Kidney glomerular epithelial cell (primary cell): Measurements from ENCODE around the gene BAMBI.

Experiments
- DNase-seq: peaks from one replicate; lab custom pipeline; 2025; lab: John Stamatoyannopoulos, UW

Gene BAMBI

DNA sequence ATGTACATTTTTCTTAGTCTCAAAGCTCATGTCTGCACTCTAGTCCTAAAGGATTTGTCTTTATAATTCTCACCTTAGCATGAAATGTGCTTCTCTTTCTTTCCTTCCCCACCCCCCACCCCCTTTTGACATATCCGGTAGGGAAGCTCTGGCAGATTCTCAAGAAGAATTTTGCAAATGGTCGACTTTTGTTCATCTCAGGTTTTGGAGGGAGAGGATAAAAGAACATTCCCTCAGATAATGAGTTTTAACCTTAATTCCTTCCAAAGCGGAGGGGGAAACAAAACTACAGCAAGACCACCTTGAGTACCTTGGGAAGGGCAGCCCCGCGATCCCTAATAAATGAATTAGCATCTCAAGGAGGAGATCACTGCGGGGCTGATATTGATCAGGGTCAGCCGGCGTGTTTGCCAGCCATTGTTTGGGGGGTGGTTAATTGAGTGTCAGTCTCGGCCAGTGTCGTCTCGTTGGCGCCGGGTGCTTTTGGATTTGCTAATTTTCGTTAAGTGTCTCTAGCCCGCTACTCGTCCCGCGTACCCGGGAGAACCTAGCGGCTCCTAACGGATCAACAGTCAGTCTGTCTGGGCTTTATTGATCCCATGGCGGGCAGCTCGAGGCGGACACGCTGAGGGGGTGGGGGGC, 874 bp upstream of the BAMBI start:
- no peak for DNase-seq

DNA sequence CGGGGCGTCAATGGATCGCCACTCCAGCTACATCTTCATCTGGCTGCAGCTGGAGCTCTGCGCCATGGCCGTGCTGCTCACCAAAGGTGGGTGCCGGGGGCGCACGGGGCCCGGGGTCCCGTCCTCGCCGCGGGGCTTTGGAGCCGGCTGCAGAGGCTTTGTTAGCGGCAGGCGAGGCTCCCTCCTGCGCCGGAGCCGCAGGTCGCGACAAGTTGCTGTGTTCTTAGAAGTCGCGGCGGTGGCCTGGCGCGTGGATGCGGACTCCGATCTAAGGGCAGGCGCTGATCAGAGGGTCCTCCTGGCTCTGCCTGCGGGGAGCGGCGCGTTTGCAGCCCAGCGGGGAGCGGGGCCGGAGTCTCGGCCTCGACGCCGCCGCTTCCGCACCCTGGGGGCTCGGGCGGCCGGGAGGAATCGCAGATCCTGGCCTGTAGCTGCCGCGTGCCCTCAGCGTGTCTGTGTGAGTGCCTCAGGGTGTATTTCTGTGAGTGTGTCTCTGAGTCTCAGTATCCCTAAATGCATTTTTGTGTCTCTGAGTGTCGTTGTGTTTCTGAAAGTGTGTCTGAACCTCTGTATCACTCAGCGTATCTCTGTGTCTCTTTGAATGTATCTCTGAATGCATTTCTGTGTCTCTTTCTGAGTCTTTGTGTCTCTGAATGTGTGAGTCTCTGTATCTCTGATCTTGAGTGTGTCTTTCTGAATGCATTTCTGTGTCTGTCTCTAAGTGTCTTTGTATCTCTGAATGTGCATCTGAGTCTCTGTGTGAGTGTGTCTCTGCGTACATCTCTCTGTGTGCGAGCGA, 766 bp downstream of the BAMBI start:
- DNase-seq: peak; percentile 31

DNA sequence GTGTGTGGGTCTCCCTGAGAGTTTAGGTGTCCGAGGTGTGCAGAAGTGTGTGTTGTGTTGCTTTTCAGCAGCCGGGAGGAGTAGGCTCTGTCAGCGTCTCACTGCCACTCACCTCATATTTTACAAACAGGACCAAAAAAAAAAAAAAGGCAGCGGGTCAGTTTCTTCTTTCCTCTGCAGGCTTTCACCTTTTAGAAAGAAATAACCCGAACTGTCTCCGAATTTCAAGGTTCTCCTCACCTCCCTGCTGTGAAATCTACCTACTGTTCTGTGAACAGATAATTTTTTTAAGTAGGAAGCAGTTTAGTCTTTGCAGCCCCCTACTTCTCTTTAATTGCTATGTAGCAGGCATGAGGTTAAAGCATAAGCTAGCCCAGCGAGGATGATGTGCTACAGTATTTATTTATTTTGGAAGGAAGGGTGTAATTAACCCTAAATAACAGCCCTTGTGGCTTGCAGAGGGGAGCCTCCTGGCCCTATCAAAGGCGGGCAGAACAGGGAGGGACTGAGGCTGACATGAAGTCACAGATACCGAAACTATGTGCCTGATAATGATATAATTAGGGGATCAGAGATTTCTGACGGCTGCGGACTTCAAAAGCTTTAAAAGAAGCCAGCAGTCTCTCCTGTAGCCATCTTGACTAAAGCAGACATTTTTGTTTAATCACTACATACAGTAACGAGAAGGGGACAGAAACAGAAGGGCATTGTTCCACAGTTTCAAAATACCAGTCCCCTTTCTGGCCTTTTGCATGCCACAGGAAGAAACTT, 1.6 kb downstream of the BAMBI start:
- DNase-seq: peak; percentile 31

DNA sequence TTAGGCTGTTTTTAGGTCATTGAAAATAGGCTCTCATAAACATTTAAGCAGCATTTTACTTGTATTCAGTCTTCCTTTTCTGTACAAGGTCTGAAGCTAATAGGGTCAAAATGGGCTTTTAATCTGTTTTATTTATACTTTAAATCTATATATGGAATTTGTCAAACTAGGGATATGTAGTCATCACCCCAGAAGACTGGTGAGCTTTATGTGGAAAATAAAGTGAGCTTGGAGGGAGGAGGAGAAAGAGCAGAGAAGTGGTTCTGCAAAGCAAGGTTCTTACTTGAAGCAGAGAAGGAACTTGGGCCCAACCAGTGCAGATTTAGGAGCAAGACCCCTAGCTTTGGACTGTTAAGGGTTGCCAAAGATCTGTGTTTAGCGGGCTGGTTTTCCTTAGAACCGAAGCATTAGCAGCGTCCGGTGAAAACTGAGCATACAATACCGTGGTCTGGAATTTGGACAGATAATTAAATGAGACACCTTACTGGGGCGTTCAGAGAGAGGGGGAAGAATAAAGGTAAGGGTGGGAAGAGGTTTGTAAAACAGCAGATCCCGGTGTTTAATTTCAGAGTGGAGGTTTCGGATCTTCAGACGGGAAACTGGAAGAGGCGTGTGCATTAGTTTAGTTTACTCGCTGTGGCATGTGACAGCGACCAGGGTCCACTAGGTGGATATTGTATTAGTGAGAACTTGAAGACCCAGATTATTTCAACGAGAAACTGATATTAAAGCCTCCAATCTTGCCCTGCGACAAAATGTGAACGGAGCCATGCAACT, 2.4 kb downstream of the BAMBI start:
- DNase-seq: peak; percentile 26

DNA sequence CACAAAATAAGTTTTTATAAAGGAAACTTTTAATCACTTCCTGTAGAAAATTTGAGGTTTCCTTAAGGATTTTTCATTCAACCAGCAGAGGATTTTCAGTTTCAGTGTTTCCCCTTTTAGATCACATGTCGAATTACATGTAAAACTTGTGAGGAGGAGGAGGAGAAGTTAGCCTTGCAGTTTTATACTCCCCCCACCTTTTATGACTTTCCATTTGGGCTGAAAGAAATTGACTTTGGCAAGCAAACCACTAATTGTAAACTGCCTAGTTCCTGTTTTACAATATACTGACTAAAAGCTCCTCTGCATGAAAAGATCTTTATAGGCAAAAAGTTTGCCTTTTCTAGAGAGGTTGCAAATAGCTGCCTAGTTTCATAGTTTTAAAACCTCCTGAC, 3.0 kb downstream of the BAMBI start:
- no peak for DNase-seq

DNA sequence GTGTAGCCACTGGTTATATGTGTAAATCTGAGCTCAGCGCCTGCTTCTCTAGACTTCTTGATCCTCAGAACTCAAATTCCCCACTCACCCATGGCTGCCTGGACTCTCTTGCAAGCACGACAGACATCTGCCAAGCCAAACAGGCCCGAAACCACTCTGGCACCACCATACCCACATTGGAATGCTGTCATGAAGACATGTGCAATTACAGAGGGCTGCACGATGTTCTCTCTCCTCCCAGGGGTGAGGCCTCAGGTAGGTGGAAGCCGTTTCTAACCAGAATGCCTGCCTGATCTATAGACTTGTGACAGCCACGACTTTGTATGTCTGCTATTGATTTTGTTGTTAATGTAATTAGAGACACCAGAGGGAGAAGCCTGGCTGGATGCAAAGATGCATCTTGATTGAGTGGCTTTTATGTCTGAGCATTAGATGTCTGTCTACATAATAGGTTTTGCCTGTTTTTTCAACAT, 4.0 kb downstream of the BAMBI start:
- DNase-seq: peak; percentile 42

DNA sequence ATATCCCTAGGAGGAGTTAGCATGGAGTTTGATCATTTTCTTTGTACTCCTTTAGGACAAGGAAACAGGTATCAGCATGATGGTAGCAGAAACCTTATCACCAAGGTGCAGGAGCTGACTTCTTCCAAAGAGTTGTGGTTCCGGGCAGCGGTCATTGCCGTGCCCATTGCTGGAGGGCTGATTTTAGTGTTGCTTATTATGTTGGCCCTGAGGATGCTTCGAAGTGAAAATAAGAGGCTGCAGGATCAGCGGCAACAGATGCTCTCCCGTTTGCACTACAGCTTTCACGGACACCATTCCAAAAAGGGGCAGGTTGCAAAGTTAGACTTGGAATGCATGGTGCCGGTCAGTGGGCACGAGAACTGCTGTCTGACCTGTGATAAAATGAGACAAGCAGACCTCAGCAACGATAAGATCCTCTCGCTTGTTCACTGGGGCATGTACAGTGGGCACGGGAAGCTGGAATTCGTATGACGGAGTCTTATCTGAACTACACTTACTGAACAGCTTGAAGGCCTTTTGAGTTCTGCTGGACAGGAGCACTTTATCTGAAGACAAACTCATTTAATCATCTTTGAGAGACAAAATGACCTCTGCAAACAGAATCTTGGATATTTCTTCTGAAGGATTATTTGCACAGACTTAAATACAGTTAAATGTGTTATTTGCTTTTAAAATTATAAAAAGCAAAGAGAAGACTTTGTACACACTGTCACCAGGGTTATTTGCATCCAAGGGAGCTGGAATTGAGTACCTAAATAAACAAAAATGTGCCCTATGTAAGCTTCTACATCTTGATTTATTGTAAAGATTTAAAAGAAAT, 4.8 kb downstream of the BAMBI start:
- peak; percentile 35 for DNase-seq

DNA sequence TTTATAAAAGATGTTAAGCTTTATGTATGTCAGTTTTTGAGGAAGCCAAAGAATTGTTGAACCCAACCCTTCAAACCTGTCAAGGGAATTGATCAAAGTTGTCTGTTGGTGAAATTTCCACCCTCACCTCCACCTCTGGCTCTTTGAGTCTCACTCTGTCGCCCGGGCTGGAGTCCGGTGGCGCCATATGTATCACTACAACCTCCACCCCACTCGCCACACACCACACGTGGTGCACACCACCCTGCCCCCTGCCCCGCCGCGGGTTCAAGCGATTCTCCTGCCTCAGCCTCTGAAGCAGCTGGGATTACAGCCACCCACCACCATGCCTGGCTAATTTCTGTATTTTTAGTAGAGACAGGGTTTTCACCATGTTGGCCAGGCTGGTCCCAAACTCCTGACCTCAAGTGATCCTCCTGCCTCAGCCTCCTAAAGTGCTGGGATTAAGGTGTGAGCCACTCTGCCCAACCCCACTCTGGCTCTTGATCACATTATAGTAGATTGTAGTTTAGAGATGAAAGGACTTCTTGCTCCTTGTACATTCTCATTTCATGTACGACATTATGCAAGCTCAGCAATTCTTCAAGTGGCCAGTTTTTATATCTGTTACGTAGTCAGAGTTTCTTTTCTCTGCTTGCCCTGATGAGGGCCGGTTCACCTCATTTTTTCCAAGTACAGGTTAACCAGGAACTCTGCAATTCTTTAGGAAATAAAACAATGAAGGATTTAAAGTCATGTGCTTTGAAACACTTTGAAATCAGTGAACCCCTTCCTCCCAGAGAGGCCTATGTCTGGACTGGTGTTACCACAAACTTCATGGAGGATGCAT, 7.0 kb downstream of the BAMBI start:
- no peak for DNase-seq

DNA sequence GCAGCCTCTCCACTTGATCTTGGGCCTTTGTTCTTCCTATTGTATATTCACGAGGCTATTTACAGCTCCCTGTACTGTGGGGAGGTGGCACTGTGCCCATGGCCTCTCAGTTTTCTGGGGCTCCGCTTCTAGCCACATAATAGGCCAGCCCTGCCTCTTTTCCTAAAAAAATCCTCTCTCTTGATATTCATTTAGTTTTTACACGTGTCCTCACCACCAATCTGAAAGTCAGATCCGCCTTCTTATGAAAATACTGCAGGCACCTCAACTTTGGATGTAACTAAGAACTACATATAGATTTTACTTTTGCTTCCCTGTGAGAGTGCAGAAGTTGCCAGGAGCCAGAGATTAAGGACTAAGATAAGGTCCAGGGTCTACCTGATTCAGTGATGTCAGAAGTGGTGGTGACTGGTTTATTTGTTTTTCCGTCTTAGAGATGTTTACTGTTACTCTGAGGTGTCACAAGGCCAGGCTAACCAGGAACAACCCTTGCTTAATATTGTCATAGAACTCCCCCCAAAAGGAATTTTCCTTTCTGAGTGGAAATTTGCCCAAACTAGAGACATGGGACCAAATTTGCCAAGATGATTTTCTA, 7.8 kb downstream of the BAMBI start:
- no peak for DNase-seq

DNA sequence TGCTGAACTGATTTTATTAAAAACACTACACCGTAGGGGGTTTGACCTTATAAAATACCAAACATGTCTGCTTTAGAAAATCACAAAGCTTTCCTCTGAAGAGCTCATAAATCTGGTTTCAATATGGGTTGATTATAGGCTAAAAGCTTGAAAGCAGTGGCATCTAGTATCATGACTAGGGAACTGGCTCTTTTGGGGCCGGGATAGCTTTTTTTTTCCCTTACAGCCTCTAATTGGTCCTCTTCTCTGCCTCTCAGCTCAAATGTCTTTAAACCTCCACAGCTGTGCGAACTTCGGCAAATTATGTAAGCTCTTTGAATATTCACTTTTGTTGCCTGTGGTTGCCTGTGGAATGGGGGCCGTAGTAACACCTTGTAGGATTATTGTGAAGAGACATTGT, 8.4 kb downstream of the BAMBI start:
- DNase-seq: no peak

DNA sequence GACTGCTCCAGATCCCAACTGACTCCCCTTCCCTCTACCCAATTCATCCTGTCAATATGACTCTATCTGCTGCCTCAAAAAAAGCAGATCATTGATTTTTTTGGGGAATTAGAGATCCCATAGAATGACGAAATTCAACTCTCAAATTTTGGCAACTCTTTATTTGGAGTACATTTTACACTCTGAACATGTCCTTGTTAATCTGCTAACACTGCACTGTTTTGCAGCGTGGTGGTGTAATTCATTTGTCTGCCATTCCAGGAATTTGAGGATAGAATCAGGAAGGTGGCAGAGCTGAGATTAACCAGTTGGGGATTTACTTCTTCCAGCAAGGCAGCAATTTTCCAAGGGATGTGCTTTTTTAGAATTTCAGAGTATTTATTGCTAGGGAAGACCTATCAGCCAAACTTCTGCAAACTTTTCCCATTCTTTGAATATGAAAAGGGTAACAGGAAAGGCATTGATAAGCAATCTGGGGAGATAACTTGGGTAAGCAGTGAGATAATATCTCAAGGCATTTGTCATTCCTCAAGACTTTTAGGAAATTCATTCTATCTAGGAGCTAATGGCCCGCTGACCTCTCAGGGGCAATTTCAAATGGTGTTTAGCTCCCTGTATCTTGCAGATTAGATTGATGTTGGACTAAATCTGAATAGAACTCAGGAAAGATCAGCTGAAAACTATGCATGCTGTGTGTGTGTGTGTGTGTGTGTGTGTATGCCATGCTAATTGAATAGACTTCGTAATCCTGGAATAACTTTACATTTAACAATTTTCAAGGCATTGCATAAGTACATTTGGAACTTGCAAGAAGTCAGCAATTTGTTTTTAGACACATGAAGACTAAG, 9.7 kb downstream of the BAMBI start:
- no peak for DNase-seq

DNA sequence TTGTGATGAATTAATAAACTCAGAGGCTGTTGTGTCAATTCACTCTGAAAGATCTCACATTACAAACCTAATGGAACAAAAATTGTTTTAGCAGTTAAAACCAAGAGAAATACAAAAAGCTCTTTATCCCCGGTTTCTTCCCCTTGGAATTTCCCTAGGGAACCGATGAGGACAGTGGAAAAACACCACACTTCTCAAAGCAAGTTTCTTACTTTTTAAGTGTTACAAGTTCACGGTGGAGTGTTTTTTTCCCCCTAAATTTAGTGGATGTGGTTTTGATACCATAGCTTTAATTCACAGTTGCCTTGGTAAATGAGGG, 10.3 kb downstream of the BAMBI start:
- no peak for DNase-seq

DNA sequence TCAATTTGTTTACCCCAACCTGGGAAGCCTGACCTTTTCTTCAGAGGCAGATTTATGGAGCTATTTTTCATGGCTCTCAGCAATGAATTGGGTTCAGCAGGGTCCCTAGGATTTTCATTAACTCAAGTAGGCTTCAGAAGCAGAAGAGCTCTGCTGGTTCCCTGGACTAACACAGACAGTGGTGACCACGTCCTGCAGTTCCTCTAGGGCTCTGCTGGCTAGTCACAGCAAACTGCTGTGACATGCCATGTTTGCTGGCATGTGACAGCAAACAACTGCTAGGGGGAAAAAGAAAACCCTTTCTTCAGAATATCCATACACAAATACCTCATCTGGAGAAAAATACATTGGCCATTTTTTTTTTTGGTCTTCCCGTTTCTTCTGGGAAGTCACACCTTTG, 13.2 kb downstream of the BAMBI start:
- no peak for DNase-seq

DNA sequence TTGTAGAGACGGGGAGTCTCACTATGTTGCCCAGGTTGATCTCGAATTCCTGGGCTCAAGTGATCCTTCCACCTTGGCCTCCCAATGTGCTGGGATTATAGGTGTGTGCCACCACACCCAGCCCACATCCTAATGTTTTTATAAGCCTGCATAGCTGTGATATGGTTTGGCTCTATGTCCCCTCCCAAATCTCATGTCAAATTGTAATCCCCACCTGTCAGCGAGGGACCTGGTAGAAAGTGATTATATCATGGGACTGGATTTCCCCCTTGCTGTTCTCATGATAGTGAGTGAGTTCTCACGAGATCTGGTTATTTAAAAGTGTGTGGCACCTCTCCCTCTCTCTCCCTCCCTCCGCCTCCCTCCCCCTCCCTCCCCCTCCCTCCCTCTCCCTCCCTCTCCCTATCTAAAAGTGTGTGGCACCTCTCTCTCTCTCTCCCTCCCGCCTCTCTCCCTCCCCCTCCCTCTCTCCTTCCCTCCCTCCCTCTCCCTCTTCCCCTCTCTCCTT, 13.9 kb downstream of the BAMBI start:
- no peak for DNase-seq

DNA sequence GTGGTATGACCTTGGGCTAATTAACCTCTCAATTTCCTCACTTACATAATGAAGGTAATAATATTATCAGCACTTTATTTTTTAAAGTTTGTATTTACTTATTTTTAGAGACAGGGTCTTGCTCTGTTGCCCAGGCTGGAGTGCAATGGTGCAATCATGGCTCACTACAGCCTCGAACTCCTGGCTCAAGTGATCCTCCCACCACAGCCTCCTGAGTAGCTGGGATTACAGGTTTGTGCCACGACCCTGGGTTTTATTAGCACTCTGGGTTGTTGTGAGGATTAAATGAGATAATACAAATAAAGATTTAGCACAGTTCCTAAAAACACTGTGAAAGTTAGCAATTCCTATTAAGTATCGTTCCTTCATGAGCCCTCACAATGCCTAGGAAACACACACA, 14.7 kb downstream of the BAMBI start:
- no peak for DNase-seq

DNA sequence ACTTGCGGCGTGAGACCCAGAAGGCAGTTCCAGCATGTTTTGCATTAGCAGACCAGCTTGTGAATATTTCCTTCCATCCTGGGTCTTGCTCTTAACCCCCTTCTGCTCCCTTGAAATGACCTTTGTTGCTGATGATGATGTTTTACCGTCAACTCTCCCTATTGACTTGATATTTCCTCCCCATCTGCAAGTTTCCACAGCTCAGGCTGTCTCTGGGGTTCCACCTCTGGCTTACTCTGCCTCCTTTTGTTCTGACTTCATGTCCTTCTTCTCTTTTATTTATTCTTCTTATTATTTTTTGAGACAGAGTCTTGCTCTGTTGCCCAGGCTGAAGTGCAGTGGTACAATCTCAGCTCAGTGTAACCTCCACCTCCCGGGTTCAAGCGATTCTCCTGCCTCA, 17.2 kb downstream of the BAMBI start:
- DNase-seq: no peak

DNA sequence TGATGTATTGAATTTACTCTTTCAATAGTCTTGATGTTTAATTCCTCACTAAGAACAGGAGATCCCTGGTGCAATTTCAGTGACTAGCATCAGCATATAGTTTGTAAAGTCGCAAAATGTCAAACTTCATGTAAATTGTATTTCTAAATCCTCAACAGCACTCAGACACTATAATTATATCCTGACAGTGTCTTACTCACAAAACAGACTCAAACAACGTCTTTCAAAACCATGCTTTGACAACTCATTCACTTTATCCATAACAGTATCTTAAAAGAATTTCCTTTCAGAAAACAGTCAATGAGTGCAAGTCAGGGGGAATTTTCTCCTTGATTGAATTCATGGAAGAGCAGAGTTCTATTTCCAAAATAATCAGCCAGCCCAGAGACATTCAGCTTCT, 20.8 kb downstream of the BAMBI start:
- no peak for DNase-seq

DNA sequence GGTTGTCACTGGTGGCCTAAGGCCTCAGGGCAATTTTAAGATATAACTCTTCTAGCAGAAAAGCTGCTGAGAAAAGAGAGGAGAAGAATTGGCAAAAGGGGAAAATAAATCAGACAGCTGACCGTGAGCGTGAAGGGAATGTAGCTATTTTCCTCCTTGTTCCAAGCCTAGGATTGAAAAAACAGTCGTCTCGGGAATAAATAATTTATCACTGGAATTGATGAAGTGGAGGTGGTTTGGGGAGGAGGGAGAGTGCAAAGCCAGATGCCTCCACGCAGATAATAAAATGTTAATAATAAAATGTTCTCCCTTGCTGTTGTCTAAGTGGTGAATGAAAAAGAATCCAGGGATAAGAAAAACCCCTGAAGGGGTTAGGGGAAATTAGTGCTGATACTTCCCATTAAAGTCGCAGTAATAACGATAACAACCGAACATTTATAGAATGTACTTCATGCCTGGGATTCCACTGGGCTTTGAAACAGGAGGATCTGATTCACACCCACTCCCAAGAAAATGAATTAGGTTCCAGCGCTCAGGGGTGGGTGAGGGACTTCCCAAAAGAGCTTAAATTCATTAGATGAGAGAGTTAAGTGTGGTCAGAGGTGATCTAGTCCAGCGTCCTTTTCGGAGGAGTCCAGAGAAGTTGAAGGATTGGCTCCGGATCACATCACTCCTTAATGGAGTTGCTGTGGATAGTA, 27.3 kb downstream of the BAMBI start:
- no peak for DNase-seq
